HAP-1 (cell line): ENCODE data around the gene ARL2.
"Not testable (repeated sequence)": the region's sequence is repeated elsewhere in the genome, so short reads cannot be mapped to it uniquely, and the experiment has no call there.

Experiments
- DNase-seq, 2 experiments: peaks; one replicate each; pipeline ENCODE4 v3.0.0-alpha.2; 2016 to 2020; ENCODE audit warnings: low spot score in 2 of 2
- H3K27me3 ChIP-seq: fragments of 250-450 bp; sonication (Bioruptor Pico); 2 replicates; pipeline ENCODE4 v1.5.1; 2020; ENCODE audit warnings: low read depth, mild to moderate bottlenecking, moderate library complexity
- H3K36me3 ChIP-seq: fragments of 250-450 bp; sonication (Bioruptor Pico); replicated peaks from 2 replicates; pipeline ENCODE4 v1.5.1; 2020; ENCODE audit warnings: mild to moderate bottlenecking
- H3K4me1 ChIP-seq: fragments of 250-450 bp; sonication (Bioruptor Pico); 2 replicates; pipeline ENCODE4 v1.5.1; 2020; ENCODE audit warnings: mild to moderate bottlenecking
- H3K4me3 ChIP-seq: fragments of 250-450 bp; sonication (Bioruptor Pico); 2 replicates; pipeline ENCODE4 v1.5.1; 2020; ENCODE audit warnings: mild to moderate bottlenecking, moderate library complexity
- H3K9me3 ChIP-seq: fragments of 250-450 bp; sonication (Bioruptor Pico); 2 replicates; pipeline ENCODE4 v1.5.1; 2020; ENCODE audit warnings: mild to moderate bottlenecking, moderate library complexity
- in situ Hi-C: fragments of 300-500 bp; cut with MboI; formaldehyde crosslinking; loops from 3 replicates; pipeline ENCODE4 v1.14.3; 2020; ENCODE audit warnings: low sequenced_read_pairs, inconsistent platforms, mixed read lengths

ARL2 gene

GRCh38 chr11:65013888-65014725, at the start of gene ARL2:
Gene ARL2 (plus strand): TSS chr11:65014160. CDS start chr11:65014208, 48 bp downstream.
- H3K27me3 ChIP-seq, result no peaks in the 10 kb centered on the region
- peaks cover 16% of the 10 kb centered on the region for H3K36me3 ChIP-seq
- no peaks in the 10 kb centered on the region; the same call in 1 of the 2 replicates for H3K9me3 ChIP-seq
- peak within 1 kb of the TSS; percentile 64 for H3K4me3 ChIP-seq
- peak; percentile 94 to 95 for DNase-seq
- peaks cover 10% of the 10 kb centered on the region for H3K4me1 ChIP-seq
- in situ Hi-C loops, result no loop called here

DNA sequence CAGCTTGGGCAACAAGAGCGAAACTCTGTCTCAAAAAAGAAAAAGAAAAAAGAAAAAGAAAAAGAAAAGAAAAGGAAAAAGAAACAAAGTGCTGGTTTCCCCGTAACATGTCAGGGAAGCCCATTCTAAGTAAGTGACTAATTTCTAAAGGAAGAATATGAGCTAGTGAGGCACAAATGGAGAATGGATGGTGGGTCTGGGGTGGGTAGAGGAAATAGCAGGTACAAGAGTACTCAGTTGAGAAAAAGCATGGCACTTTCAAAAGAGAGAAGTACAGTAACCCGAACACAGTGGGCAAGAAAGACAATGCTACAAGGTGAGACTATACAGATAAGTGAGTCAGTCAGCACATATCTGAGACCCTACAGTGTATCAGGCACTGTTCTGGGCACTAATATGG, 46.6 kb upstream of the ARL2 start:
- Histone ChIP-seq H3K36me3 (no peaks in the 10 kb centered on the region), H3K4me1 (no peaks in the 10 kb centered on the region), H3K9me3 (no peaks in the 10 kb centered on the region), H3K4me3 (no peak overlapping the region), H3K27me3 (no peaks in the 10 kb centered on the region)
- in situ Hi-C loops, result no loop called here
- DNase-seq, result no peak

DNA sequence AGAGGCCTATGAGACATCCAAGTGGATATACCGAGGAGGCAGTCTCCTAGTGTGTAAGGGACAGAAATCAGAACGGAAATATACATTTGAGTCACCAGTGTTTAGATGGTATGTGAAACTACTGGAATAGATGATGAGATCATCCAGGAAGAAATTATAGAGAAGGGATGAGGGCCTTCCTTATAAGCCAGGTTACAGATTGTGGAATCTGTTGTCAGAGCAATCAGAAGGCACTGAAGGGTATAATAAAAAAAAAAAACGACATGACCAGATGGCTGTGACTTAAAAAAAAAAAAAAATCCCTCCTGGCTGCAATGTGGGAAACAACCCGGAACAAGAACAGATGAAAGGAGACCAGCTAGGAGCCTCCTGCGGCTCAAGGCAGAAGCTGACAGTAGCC, 44.8 kb upstream of the ARL2 start:
- DNase-seq, result no peak
- Histone ChIP-seq H3K4me3 (no peak overlapping the region), H3K27me3 (no peaks in the 10 kb centered on the region), H3K4me1 (no peaks in the 10 kb centered on the region), H3K36me3 (no peaks in the 10 kb centered on the region), H3K9me3 (no peaks in the 10 kb centered on the region)
- in situ Hi-C loops, result no loop called here

GRCh38 chr11:64970731-64971151, 43.2 kb upstream of the ARL2 start:
- DNase-seq, result no peak
- H3K27me3 ChIP-seq, result no peaks in the 10 kb centered on the region
- no peaks in the 10 kb centered on the region for H3K36me3 ChIP-seq
- H3K4me3 ChIP-seq, result no peak overlapping the region
- H3K4me1 ChIP-seq, result no peaks in the 10 kb centered on the region
- in situ Hi-C loops, result no loop called here
- H3K9me3 ChIP-seq, result no peaks in the 10 kb centered on the region

DNA sequence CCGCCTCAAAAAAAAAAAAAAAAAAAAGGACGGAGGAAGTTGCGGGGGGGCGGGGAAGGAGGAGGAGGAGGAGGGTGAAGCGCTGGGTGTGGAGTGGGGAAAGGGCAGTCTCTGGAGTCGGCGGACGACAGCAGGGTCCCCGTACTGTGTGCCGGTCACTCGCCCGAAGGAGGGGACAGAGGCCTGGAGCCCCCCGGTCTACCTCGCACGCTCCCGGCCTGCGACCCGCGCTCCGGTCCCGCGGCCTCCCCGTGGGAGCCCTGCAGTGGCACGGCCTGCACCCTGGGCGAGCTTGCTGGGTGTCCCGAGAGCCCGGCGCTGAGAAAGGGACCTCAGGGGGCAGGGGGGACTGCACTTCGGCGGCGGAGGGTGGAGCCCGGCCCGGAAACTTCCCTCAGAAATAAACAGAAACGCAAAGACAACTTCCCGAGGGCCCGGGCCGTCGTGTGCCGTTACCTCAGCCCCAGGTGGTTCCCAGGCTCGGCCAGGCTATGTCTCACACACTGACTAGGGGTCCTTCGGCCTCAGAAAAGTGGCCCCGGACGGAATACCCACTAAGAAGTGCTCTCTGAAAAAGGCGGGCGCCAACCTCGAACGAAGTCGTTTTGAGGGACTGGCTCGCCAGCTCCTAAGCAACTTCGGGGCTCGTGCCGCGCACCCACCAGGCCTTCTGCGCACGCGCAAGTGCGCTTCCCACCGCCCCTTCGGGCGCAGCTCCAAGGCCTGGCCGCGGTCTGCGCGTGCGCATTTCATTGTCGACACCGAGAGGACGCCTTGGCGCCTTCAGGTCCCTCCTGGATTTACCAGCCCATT, 42.3 kb upstream of the ARL2 start, which contains the start of gene MAJIN:
Gene MAJIN (minus strand): TSS at position 688 of the 813 bp plus-strand sequence. CDS start 12,703 bp downstream, outside the sequence.
- no peaks in the 10 kb centered on the region for H3K9me3 ChIP-seq
- DNase-seq, result no peak
- no peaks in the 10 kb centered on the region for H3K36me3 ChIP-seq
- H3K27me3 ChIP-seq, result no peaks in the 10 kb centered on the region
- no peaks in the 10 kb centered on the region for H3K4me1 ChIP-seq
- in situ Hi-C loops, result no loop called here
- H3K4me3 ChIP-seq, result no peak within 1 kb of the TSS

GRCh38 chr11:64974124-64974523, 39.8 kb upstream of the ARL2 start:
- Histone ChIP-seq H3K4me3 (no peak overlapping the region), H3K4me1 (no peaks in the 10 kb centered on the region), H3K36me3 (no peaks in the 10 kb centered on the region), H3K9me3 (no peaks in the 10 kb centered on the region), H3K27me3 (no peaks in the 10 kb centered on the region)
- no peak for DNase-seq
- in situ Hi-C loops, result no loop called here

DNA sequence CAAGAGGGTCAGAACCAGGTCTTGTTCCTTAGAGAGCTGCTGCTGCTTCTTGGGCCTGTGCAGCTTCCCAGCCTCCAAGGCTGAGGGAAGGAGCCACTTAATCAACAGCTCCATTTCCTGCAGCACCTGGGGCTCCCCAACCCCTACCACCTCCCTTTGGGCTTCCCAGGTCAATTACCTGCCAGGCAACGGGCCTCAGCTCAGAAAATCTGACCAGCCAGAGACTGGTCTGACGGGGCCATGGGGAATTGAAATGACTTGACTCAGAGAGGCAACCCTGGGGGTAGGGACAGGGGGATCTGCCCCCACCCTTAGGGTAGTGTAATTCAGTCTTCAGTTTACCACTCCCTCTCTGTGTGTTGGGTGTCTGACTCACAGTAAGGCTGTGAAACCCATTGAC, 37.3 kb upstream of the ARL2 start:
- Histone ChIP-seq H3K9me3 (no peaks in the 10 kb centered on the region), H3K27me3 (peaks cover 10% of the 10 kb centered on the region; the same call in 1 of the 2 replicates), H3K36me3 (no peaks in the 10 kb centered on the region), H3K4me1 (no peaks in the 10 kb centered on the region), H3K4me3 (no peak overlapping the region)
- no peak for DNase-seq
- in situ Hi-C loops, result no loop called here

DNA sequence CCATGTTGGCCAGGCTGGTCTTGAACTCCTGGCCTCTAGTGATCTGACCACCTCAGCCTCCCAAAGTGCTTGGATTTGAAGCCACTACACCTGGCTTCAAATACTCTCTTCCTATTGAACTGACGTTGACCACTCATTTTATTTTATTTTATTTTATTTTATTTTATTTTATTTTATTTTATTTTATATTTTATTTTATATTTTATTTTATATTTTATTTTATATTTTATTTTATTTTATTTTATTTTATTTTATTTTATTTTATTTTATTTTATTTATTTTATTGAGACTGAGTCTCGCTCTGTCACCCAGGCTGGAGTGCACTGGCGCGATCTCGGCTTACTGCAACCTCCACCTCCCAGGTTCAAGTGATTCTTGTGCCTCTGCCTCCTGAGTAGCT, 30.6 kb upstream of the ARL2 start:
- in situ Hi-C loops, H3K36me3 ChIP-seq, DNase-seq, H3K4me1 ChIP-seq, H3K9me3 ChIP-seq, H3K4me3 ChIP-seq: not testable (repeated sequence)
- H3K27me3 ChIP-seq, result peaks cover 11% of the 10 kb centered on the region; the same call in 1 of the 2 replicates

- no peaks in the 10 kb centered on the region for H3K27me3 ChIP-seq
- peaks cover 3% of the 10 kb centered on the region; the same call in 1 of the 2 replicates for H3K4me1 ChIP-seq
- no peaks in the 10 kb centered on the region for H3K36me3 ChIP-seq
- no peak for DNase-seq
- H3K9me3 ChIP-seq, result no peaks in the 10 kb centered on the region
- in situ Hi-C loops, result no loop called here
- H3K4me3 ChIP-seq, result no peak overlapping the region
These were observed 25.7 kb upstream of the ARL2 start for GRCh38 chr11:64987998-64988854.

DNA sequence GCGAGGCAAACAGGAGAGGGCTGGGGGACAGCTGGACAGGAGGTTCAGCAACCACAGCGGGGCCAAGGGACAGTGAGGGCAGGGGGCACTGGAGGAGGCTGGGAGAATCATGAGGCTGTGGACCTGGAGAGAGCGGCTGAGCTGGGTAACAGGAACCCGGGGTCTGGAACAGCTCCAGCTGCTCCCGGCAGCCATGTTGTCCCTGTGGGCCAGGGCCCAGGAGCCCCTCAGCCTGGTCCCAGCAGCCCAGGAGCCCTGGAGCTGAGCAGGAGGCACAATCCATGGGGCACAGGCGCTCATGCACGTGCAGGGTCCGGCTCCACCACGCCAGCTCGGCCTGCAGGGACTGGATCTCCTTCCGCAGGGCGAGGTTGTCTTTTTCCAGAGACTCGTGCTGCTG, 24.5 kb upstream of the ARL2 start:
- H3K27me3 ChIP-seq, result 0 out of 2 replicates have a peak, but pooled peaks cover 3% of the 10 kb centered on the region
- no peak overlapping the region for H3K4me3 ChIP-seq
- no peaks in the 10 kb centered on the region for H3K9me3 ChIP-seq
- no peak for DNase-seq
- in situ Hi-C loops, result no loop called here
- H3K36me3 ChIP-seq, result no peaks in the 10 kb centered on the region
- H3K4me1 ChIP-seq, result peaks cover 3% of the 10 kb centered on the region; the same call in 1 of the 2 replicates

GRCh38 chr11:64990222-64990923, 23.6 kb upstream of the ARL2 start:
- DNase-seq, result no peak
- 0 out of 2 replicates have a peak, but pooled peaks cover 3% of the 10 kb centered on the region for H3K27me3 ChIP-seq
- H3K36me3 ChIP-seq, result no peaks in the 10 kb centered on the region
- H3K4me1 ChIP-seq, result peaks cover 3% of the 10 kb centered on the region; the same call in 1 of the 2 replicates
- H3K9me3 ChIP-seq, result no peaks in the 10 kb centered on the region
- no peak overlapping the region for H3K4me3 ChIP-seq
- in situ Hi-C loops, result no loop called here

DNA sequence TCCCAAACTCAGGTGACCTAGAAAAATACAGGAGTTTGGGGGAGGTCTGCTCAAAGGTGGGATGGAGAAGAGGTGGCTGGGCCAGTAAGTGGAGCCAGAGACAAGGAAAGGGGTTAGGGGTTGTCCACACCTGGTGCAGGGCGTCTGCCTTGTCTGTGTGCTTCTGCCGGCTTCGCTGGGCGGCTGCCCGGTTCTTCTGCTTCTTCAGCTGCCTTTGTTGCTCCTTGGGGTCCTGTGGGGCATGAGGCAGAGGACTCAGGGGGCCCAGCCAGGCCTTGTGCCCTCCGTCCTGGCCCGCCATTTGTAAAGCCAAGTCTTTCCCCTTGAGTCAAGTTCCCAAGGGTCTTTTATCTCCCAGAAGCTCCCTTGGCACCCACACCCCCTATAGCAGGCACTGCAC, 19.6 kb upstream of the ARL2 start:
- Histone ChIP-seq H3K36me3 (no peaks in the 10 kb centered on the region), H3K27me3 (0 out of 2 replicates have a peak, but pooled peaks cover 3% of the 10 kb centered on the region), H3K4me3 (no peak overlapping the region), H3K9me3 (no peaks in the 10 kb centered on the region), H3K4me1 (peaks cover 3% of the 10 kb centered on the region; the same call in 1 of the 2 replicates)
- no peak for DNase-seq
- in situ Hi-C loops, result no loop called here

GRCh38 chr11:64996327-64996709, 17.6 kb upstream of the ARL2 start:
- H3K27me3 ChIP-seq, result 0 out of 2 replicates have a peak, but pooled peaks cover 3% of the 10 kb centered on the region
- peaks cover 6% of the 10 kb centered on the region; the same call in 1 of the 2 replicates for H3K4me1 ChIP-seq
- H3K9me3 ChIP-seq, result no peaks in the 10 kb centered on the region
- no peak for DNase-seq
- H3K4me3 ChIP-seq, result no peak overlapping the region
- no peaks in the 10 kb centered on the region for H3K36me3 ChIP-seq
- in situ Hi-C loops, result no loop called here
